ENCODE results near the gene RAB3D. TPM values are rescaled to one million over a fixed set of nuclear protein-coding genes. Genes with fewer than 3 reads are reported as not detected.

RAB3D gene
- total RNA-seq, 2 donors from 2014 or later, result 6.7 to 7.7 TPM

DNA sequence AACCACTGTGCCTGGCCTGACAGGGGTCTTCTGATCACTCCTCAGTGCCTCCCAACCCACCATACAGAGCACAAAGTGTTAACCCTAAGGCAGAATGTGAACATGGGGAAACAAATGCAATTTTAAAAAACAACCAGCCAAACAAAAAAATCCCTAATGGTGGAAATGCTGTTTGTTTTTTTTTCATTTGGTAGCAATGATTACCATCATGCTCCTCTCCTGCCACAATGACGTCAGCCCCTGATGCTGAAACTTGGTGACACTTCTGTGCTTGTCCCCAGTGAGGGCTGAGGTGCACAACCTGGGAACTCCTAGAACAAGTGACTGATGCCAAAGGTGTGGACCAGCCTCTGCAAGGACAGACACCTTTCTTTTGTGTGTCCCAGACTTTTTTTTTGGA lies 47.5 kb downstream of the RAB3D start:
- Mint-ChIP-seq H3K36me3 (ENCODE audit: low read depth) (no peaks in the 10 kb centered on the region), H3K27ac (no peak overlapping the region), H3K4me3 (no peak overlapping the region), H3K27me3 (peaks cover 10% of the 10 kb centered on the region), H3K4me1 (peaks cover 6% of the 10 kb centered on the region)
- no peak for DNase-seq
- ATAC-seq, result no peak
- no peaks in the 10 kb centered on the region for H3K9me3 ChIP-seq (ENCODE audit: control insufficient read depth, low read length, poor library complexity, severe bottlenecking)

DNA sequence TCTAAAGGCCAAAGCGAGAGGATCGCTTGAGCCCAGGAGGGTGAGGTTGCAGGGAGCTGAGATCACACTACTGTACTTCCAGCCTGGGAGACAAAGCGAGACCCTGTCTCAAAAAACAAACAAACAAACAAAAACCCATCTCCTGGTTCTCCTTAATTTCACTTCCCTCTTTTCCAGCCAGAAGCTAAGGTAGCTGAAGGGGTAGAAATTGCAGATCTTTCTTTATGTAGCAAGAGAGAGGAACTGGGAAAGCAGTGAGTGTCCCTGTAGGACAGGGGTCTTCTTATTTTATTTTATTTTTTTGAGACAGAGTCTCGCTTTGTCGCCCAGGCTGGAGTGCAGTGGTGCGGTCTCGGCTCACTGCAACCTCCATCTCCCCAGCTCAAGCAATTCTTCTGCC lies 48.0 kb downstream of the RAB3D start:
- H3K4me1 Mint-ChIP-seq, result peaks cover 6% of the 10 kb centered on the region
- ATAC-seq (no peak), DNase-seq (no peak)
- no peak overlapping the region for H3K4me3 Mint-ChIP-seq
- peaks cover 13% of the 10 kb centered on the region for H3K27me3 Mint-ChIP-seq
- H3K9me3 ChIP-seq (ENCODE audit: control insufficient read depth, low read length, poor library complexity, severe bottlenecking), result no peaks in the 10 kb centered on the region
- H3K27ac Mint-ChIP-seq, result no peak overlapping the region
- H3K36me3 Mint-ChIP-seq (ENCODE audit: low read depth), result no peaks in the 10 kb centered on the region

DNA sequence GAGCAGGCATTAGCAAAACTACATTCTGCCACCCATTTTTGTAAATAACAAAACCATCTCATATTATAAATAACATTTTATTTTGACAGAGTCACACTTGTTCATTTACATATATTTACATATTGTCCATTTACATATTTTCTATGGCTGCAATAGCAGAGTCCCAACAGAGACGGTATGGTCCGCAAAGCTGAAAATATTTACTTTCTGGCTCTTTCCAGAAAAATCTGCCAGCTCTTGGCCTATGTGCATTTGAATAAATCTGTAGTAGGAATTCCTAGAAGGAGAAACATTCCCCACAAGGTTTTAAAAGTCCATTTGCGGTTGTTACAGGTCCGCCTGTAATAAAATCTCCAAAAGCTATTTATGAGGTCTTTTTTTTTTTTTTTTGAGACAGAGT lies 49.2 kb downstream of the RAB3D start:
- Mint-ChIP-seq H3K27me3 (peaks cover 8% of the 10 kb centered on the region), H3K4me3 (no peak overlapping the region)
- no peak for DNase-seq

DNA sequence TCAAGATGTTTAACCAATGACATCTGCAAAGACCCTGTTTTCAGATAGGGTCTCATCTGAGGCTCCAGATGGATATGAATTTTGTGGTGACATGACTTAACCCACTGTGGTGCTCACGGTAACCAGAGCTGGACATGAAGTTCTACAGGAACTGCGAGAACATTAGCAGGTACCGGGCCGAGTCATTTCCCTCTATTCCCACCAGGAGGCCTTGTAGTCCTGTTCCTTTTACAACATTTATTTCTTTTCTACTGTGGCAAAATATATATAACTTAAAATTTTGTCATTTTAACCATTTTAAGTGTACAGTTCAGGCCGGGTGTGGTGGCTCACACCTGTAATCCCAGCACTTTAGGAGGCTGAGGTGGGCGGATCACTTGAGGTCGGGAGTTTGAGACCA lies 51.1 kb downstream of the RAB3D start:
- Mint-ChIP-seq H3K36me3 (ENCODE audit: low read depth) (no peaks in the 10 kb centered on the region), H3K4me3 (no peak overlapping the region), H3K27me3 (peaks cover 10% of the 10 kb centered on the region), H3K4me1 (no peaks in the 10 kb centered on the region), H3K27ac (no peak overlapping the region)
- no peaks in the 10 kb centered on the region for H3K9me3 ChIP-seq (ENCODE audit: control insufficient read depth, low read length, poor library complexity, severe bottlenecking)
- no peak for DNase-seq
- no peak for ATAC-seq

More for the DNA sequence above, 49.2 kb downstream of the RAB3D start:
- H3K9me3 ChIP-seq (ENCODE audit: control insufficient read depth, low read length, poor library complexity, severe bottlenecking), result no peaks in the 10 kb centered on the region
- no peak overlapping the region for H3K27ac Mint-ChIP-seq
- H3K4me1 Mint-ChIP-seq, result peaks cover 6% of the 10 kb centered on the region
- H3K36me3 Mint-ChIP-seq (ENCODE audit: low read depth), result no peaks in the 10 kb centered on the region
- ATAC-seq, result no peak

DNA sequence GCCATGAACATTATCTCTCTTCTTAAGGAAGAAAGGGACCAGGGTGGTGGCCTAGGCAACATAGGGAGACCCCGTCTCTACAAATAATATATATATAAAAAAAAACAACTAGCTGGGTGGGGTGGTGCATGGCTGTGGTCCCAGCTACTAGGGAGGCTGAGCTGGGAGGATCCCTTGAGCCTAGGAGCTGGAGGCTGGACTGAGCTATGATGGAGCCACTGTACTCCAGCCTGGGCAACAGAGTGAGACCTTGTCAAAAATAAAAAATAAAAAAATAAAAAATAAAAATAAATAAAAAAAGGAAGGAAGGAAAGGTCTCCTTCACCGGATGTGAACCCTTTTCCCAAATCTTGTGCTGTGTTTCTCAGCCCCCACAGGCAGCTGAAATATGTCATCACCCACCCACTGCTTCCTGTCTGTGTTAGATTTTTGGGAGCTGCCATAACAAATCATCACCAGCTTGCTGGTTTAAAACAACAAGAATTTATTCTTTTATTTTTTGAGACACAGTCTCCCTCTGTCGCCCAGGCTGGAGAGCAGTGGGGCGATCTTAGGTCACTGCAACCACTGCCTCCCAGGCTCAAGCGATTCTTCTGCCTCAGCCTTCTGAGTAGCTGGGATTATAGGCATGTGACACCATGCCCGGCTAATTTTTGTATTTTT lies 53.0 kb downstream of the RAB3D start:
- DNase-seq (no peak), ATAC-seq (no peak)
- Mint-ChIP-seq H3K27ac (no peak overlapping the region), H3K36me3 (ENCODE audit: low read depth) (no peaks in the 10 kb centered on the region), H3K4me1 (peaks cover 2% of the 10 kb centered on the region), H3K4me3 (no peak overlapping the region), H3K27me3 (peaks cover 15% of the 10 kb centered on the region)
- H3K9me3 ChIP-seq (ENCODE audit: control insufficient read depth, low read length, poor library complexity, severe bottlenecking), result no peaks in the 10 kb centered on the region

DNA sequence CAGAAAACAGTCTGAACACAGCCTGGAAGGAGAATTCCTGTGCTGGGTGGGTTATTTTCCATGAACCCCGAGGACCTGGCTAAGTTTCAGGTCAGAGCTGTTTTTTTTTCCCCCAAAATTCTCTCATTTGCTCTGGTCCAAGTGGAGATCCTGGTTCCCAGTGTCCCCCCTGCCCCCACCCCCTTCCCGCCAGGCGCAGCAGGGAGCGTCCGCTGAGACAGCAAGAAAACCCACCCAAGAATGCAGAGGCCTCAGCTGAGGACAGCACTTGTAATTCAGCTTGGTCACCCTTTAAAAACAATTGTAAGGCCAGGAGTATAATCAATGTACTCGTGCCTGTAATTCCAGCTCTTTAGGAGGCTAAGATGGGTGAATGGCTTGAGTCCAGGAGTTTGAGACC lies 54.9 kb downstream of the RAB3D start:
- ATAC-seq (no peak), DNase-seq (no peak)
- Mint-ChIP-seq H3K27ac (no peak overlapping the region), H3K4me1 (peaks cover 7% of the 10 kb centered on the region), H3K27me3 (peaks cover 15% of the 10 kb centered on the region), H3K4me3 (no peak overlapping the region), H3K36me3 (ENCODE audit: low read depth) (no peaks in the 10 kb centered on the region)
- H3K9me3 ChIP-seq (ENCODE audit: control insufficient read depth, low read length, poor library complexity, severe bottlenecking), result no peaks in the 10 kb centered on the region

DNA sequence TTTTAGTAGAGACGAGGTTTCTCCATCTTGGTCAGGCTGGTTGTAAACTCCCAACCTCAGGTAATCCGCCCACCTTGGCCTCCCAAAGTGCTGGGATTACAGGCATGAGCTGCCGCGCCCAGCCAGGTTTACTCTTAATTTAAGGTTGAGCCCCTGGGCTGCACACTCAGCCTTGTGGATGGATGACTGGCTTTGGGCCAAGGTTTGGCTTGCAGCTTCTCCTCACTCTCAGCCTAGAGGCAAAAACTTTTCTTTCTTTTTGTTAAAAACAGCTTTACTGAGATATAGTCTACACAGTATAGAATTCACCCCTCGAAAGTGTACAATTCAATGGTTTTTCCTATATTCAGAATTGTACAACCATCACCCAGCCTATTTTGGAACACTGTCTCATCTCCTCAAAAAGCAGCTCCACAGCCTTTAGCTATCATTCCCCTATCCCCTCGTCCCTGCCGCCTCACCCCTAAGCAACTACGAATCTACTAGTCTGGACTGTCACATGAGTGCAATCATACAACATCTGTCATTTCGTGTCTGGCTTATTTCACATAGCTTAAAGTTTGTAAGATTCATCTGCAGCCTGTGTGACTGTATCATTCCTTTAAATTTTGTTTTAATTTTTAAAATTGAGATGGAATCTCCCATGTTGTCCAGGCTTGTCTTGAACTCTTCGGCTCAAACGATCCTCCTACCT lies 58.0 kb downstream of the RAB3D start:
- DNase-seq, result no peak
- H3K4me3 Mint-ChIP-seq, result no peak overlapping the region
- no peaks in the 10 kb centered on the region for H3K36me3 Mint-ChIP-seq (ENCODE audit: low read depth)
- H3K27ac Mint-ChIP-seq, result no peak overlapping the region
- peaks cover 7% of the 10 kb centered on the region for H3K27me3 Mint-ChIP-seq
- ATAC-seq, result no peak
- H3K4me1 Mint-ChIP-seq, result peaks cover 7% of the 10 kb centered on the region
- no peaks in the 10 kb centered on the region for H3K9me3 ChIP-seq (ENCODE audit: control insufficient read depth, low read length, poor library complexity, severe bottlenecking)

DNA sequence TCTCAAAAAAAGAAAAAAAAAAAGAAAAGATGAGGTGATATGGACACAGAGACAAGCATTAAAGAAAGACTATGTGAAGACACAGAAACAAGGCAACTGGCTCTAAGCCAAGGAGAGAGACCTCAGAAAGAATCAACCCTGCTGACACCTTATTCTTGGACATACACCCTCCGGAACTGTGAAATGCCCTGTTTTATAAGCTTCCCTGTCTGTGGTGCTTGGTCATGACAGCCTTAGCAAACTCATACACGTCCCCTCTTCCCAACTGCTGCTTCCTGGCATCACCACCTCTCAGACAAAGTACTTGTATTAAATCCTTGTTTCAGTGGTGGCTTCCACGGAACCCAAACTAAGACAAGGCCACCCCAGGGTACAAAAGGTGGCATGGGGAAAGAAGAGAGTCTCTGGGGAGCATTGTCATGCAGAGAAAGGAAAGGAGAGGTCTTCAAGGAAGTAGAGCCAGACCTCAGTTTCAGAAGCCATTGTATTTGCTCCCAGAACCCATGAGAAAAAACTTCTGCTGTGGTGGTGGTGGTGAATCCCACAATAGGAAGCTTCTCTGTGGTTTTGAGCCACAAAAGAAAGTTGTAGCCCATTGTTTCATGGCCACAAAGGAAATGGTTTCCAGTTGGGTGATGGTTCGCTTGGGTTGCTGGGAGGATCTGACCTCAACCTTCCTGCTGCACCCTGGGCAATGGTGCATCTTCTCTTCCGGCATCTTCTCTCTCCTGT lies 59.8 kb downstream of the RAB3D start:
- ATAC-seq (peak; percentile 94), DNase-seq (peak in 2 of 3 donors; percentile 29 to 32)
- Mint-ChIP-seq H3K4me3 (peak overlapping the region; percentile 0), H3K4me1 (peaks cover 7% of the 10 kb centered on the region), H3K36me3 (ENCODE audit: low read depth) (no peaks in the 10 kb centered on the region), H3K27ac (no peak overlapping the region), H3K27me3 (peaks cover 14% of the 10 kb centered on the region)
- H3K9me3 ChIP-seq (ENCODE audit: control insufficient read depth, low read length, poor library complexity, severe bottlenecking), result no peaks in the 10 kb centered on the region

DNA sequence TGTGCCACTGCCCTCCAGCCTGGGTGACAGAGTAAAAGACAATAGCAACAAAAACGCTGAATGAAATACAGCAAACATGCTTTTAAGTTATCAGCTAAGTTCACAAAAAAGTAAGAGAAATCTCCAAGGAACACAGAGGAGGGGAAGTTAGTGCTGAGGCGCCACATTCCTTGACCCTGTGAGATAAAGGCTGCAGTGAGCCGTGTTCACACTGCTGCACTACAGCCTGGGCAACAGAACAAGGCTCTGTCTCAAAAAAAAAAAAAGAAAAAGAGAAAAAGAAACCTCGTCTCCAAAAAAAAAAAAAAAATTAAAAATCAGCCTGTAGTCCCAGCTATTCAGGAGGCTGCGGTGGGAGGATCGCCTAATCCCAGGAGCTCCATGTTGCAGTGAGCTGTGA lies 60.8 kb downstream of the RAB3D start:
- Mint-ChIP-seq H3K27ac (no peak overlapping the region), H3K27me3 (peaks cover 24% of the 10 kb centered on the region), H3K4me3 (no peak overlapping the region), H3K36me3 (ENCODE audit: low read depth) (no peaks in the 10 kb centered on the region), H3K4me1 (peaks cover 7% of the 10 kb centered on the region)
- DNase-seq (no peak), ATAC-seq (no peak)
- no peaks in the 10 kb centered on the region for H3K9me3 ChIP-seq (ENCODE audit: control insufficient read depth, low read length, poor library complexity, severe bottlenecking)

DNA sequence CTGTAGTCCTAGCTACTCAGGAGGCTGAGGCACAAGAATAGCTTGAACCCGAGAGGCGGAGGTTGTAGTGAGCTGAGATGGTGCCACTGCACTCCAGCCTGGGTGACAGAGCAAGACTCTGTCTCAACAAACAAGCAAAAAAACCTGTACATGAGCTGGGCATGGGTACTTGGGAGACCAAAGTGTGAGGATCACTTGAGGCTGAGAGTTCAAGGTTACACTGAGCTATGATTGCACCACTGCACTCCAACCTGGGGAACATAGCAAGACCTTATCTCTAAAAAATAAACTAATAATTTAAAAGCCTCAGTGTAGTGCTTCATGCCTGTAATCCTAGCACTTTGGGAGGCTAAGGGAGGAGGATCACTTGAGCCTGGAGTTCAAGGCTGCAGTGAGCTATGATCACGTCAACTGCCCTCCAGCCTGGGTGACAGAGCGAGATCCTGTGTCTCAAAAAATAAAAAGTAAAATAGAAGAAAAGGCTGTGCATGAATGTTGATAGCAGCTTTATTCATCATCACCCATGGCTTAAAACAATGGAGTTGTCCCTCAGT lies 64.8 kb downstream of the RAB3D start:
- Mint-ChIP-seq H3K36me3 (ENCODE audit: low read depth) (no peaks in the 10 kb centered on the region), H3K4me3 (no peak overlapping the region), H3K27me3 (peaks cover 32% of the 10 kb centered on the region), H3K27ac (no peak overlapping the region), H3K4me1 (peaks cover 2% of the 10 kb centered on the region)
- H3K9me3 ChIP-seq (ENCODE audit: control insufficient read depth, low read length, poor library complexity, severe bottlenecking), result no peaks in the 10 kb centered on the region
- ATAC-seq (no peak), DNase-seq (no peak)

DNA sequence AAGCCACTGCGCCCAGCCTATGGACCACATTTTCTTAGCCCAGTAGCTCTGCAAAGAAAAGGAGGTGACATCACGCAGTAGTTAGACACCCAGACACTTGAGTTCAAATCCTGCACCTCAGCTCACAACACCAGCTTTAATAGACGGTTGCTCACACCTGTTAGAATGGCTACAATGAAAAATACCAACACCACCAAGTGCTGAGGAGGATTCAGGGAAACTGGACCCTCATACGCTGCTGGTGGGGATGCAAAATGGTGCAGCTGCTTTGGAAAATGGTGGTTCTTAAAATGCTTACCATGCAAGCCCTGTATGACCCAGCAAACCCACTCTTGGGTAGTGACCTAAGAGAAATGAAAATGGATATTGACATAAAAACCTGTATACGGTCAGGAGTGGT lies 65.5 kb downstream of the RAB3D start:
- peaks cover 2% of the 10 kb centered on the region for H3K4me1 Mint-ChIP-seq
- H3K4me3 Mint-ChIP-seq, result no peak overlapping the region
- ATAC-seq (no peak), DNase-seq (no peak)
- H3K36me3 Mint-ChIP-seq (ENCODE audit: low read depth), result no peaks in the 10 kb centered on the region
- no peaks in the 10 kb centered on the region for H3K9me3 ChIP-seq (ENCODE audit: control insufficient read depth, low read length, poor library complexity, severe bottlenecking)
- no peak overlapping the region for H3K27ac Mint-ChIP-seq
- H3K27me3 Mint-ChIP-seq, result peaks cover 38% of the 10 kb centered on the region

DNA sequence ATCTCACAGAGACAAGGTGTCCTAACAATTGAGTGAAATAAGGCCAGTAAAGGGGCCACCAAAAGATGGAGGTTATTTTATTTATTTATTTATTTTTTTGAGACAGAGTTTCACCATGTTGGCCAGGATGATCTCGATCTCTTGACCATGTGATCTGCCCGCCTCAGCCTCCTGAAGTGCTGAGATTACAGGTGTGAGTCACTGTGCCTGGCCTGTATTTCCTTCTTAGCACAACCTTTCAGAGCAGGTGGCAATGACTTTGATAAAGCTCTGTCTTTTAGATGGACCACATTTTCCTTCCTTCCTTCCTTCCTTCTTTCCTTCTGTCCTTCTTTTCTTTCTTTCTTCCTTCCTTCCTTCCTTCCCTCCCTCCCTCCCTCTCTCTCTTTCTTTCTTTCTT lies 66.2 kb downstream of the RAB3D start:
- Mint-ChIP-seq H3K4me1 (peaks cover 4% of the 10 kb centered on the region), H3K27ac (no peak overlapping the region), H3K27me3 (peaks cover 45% of the 10 kb centered on the region), H3K36me3 (ENCODE audit: low read depth) (no peaks in the 10 kb centered on the region), H3K4me3 (no peak overlapping the region)
- ATAC-seq (no peak), DNase-seq (no peak)
- H3K9me3 ChIP-seq (ENCODE audit: control insufficient read depth, low read length, poor library complexity, severe bottlenecking), result no peaks in the 10 kb centered on the region
